Subcutaneous abdominal adipose tissue (tissue), 5 donors: ENCODE data around the gene PLIN1.

Source experiments
- H3K27ac ChIP-seq: one replicate; pipeline ENCODE4 v1.7.0; 2013; ENCODE audit warnings: low read depth, mild to moderate bottlenecking, inconsistent platforms, low read length, moderate library complexity
- H3K27me3 ChIP-seq, 5 donors: one replicate each; pipeline ENCODE4 v1.7.0; 2013; ENCODE audit warnings: low read length in 5 of 5, inconsistent platforms in 1 of 5; ENCODE audit not compliant: control insufficient read depth in 5 of 5, insufficient read depth in 4 of 5
- H3K36me3 ChIP-seq, 5 donors: one replicate each; pipeline ENCODE4 v1.7.0; 2013; ENCODE audit warnings: low read length in 5 of 5; ENCODE audit not compliant: control insufficient read depth in 5 of 5, insufficient read depth in 5 of 5
- H3K4me1 ChIP-seq, 5 donors: one replicate each; pipeline ENCODE4 v1.7.0; 2013; ENCODE audit warnings: low read length in 5 of 5, mild to moderate bottlenecking in 3 of 5, moderate library complexity in 1 of 5; ENCODE audit not compliant: control insufficient read depth in 5 of 5, insufficient read depth in 5 of 5
- H3K4me3 ChIP-seq, 5 donors: one replicate each; pipeline ENCODE4 v1.7.0; 2013; ENCODE audit warnings: low read length in 5 of 5, low read depth in 1 of 5
- H3K9ac ChIP-seq, 5 donors: one replicate each; pipeline ENCODE4 v1.7.0; 2013; ENCODE audit warnings: low read length in 5 of 5, mild to moderate bottlenecking in 4 of 5, moderate library complexity in 3 of 5
- H3K9me3 ChIP-seq, 5 donors: one replicate each; pipeline ENCODE4 v1.7.0; 2013; ENCODE audit warnings: low read length in 5 of 5; ENCODE audit not compliant: control insufficient read depth in 5 of 5
- donor health status: healthy.
- donor health status: healthy.
- donor health status: healthy.
- donor health status: healthy.
- donor health status: healthy.

The PLIN1 gene

GRCh38 chr15:89648106-89649012 lies 30.8 kb downstream of the PLIN1 start:
- H3K9ac ChIP-seq: no peak overlapping the region
- peaks cover 0 to 4% (median 0%) of the 10 kb centered on the region in 5 donors for H3K27me3 ChIP-seq
- no peak overlapping the region for H3K4me3 ChIP-seq
- H3K4me1 ChIP-seq: peaks cover 0 to 7% (median 4%) of the 10 kb centered on the region in 5 donors
- H3K27ac ChIP-seq: no peak overlapping the region
- H3K36me3 ChIP-seq: peaks cover 0 to 11% (median 7%) of the 10 kb centered on the region in 5 donors
- no peaks in the 10 kb centered on the region for H3K9me3 ChIP-seq

DNA sequence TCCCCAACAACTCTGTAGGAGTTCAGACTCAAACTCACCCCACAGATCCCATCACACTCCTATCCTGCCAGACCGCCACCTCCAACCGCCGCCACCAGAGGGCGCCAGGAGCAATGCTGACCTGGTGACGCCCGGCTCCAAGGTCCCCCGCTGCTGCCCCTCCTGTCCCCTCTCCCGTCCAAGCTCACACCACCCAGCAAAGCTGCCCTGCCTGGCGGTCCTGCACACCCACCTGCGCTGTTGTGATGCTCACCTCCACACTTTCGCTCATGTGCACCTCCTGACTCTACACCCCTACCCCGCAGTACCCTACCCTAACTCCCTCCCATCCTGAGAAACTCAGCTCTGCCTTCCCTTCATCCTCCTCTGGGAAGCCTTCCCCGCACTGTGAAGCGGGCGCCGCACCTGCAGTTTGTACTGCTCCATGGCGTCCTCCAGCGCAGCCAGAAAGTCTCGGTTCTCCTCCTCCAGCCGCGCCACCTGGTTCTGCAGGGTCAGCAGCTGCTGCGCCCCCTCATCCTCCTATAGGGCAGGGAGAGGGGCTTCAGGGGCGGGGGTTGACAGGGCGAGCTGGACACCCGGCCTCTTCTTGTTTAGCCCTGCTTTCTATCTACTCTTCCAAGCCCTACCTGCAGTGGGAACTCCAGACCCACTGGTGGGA lies 31.8 kb downstream of the PLIN1 start:
- Histone ChIP-seq H3K4me3 (peak overlapping the region in 1 of 5 donors; percentile 23), H3K36me3 (peaks cover 0 to 11% (median 8%) of the 10 kb centered on the region in 5 donors), H3K9ac (no peak overlapping the region), H3K4me1 (peaks cover 0 to 7% (median 4%) of the 10 kb centered on the region in 5 donors), H3K27me3 (no peaks in the 10 kb centered on the region), H3K9me3 (no peaks in the 10 kb centered on the region), H3K27ac (no peak overlapping the region)

DNA sequence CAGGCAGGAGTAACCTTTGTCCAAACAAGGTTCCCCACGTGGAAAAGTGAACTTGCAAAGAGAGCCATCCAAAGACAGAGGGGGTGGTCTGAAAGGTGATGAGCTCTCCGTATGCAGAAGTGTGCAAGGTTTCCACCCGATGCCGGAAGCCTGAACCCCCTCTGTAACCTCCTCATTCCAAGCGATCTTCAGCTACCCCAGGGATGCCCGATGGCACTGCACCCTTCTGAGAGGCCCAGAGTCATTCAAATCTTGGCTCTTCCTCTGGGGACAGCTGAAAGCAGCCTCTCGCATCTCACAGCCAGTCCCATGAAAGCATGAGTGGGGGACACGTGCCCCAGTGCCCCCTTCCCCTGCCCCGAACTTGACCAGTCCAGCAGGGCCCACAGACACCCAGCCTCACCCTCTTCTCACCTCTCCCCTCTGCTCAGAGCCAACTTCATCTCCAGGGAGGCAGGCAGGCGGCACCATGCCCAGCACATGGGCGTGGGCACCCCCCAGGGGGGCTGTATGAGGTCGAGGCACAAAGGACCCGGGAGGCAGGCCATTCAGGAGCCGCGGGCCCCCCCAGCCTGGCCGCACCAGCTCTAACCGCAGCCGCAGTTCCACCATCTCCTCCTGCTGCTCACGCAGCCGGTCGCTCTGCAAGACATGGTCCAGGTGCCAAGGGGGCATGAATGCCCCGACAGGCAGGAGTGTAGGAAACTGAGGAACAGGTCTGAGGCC lies 32.6 kb downstream of the PLIN1 start:
- no peak overlapping the region for H3K4me3 ChIP-seq
- H3K27me3 ChIP-seq: no peaks in the 10 kb centered on the region
- H3K27ac ChIP-seq: no peak overlapping the region

GRCh38 chr15:89645680-89646079 lies 33.5 kb downstream of the PLIN1 start:
- no peaks in the 10 kb centered on the region for H3K9me3 ChIP-seq
- H3K9ac ChIP-seq: no peak overlapping the region
- no peak overlapping the region for H3K4me3 ChIP-seq
- peaks cover 0 to 7% (median 4%) of the 10 kb centered on the region in 5 donors for H3K4me1 ChIP-seq
- H3K27me3 ChIP-seq: no peaks in the 10 kb centered on the region
- H3K36me3 ChIP-seq: peaks cover 0 to 25% (median 15%) of the 10 kb centered on the region in 5 donors
- H3K27ac ChIP-seq: no peak overlapping the region

More for the DNA sequence above, 32.6 kb downstream of the PLIN1 start:
- peaks cover 0 to 7% (median 4%) of the 10 kb centered on the region in 5 donors for H3K4me1 ChIP-seq
- peaks cover 0 to 17% (median 15%) of the 10 kb centered on the region in 5 donors for H3K36me3 ChIP-seq
- H3K9ac ChIP-seq: no peak overlapping the region
- no peaks in the 10 kb centered on the region for H3K9me3 ChIP-seq

GRCh38 chr15:89642106-89642505 lies 37.1 kb downstream of the PLIN1 start:
- Histone ChIP-seq H3K9me3 (no peaks in the 10 kb centered on the region), H3K4me3 (no peak overlapping the region), H3K36me3 (peaks cover 0 to 27% (median 15%) of the 10 kb centered on the region in 5 donors), H3K4me1 (peaks cover 0 to 3% (median under 1%) of the 10 kb centered on the region in 5 donors), H3K27ac (no peak overlapping the region), H3K9ac (no peak overlapping the region), H3K27me3 (no peaks in the 10 kb centered on the region)

GRCh38 chr15:89641053-89641452 lies 38.1 kb downstream of the PLIN1 start:
- Histone ChIP-seq H3K27me3 (no peaks in the 10 kb centered on the region), H3K9me3 (no peaks in the 10 kb centered on the region), H3K9ac (no peak overlapping the region), H3K27ac (no peak overlapping the region), H3K4me1 (no peaks in the 10 kb centered on the region), H3K4me3 (no peak overlapping the region), H3K36me3 (peaks cover 0 to 27% (median 13%) of the 10 kb centered on the region in 5 donors)

GRCh38 chr15:89640245-89640644 lies 38.9 kb downstream of the PLIN1 start:
- no peaks in the 10 kb centered on the region for H3K4me1 ChIP-seq
- no peaks in the 10 kb centered on the region for H3K27me3 ChIP-seq
- no peaks in the 10 kb centered on the region for H3K9me3 ChIP-seq
- H3K4me3 ChIP-seq: no peak overlapping the region
- no peak overlapping the region for H3K9ac ChIP-seq
- H3K36me3 ChIP-seq: peaks cover 0 to 24% (median 10%) of the 10 kb centered on the region in 5 donors
- H3K27ac ChIP-seq: no peak overlapping the region

DNA sequence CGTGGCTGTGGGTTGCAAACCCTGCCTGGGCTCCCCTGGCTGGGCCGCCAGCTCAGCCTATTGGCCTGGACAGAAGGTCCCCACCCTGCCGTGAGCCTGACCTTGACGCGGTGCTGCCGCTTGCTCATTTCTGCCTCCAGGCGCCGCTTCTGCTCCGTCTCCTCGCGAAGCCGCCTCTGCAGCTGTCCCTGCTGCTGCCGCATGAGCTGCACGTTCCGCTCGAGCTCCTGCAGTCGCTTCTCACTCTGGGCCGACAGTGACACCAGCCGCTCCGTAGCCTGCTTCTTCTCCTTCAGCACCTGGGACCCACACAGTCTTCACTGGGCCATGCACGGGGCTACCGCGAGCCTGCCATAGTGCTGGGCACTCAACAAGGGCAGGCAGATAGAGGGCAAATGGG lies 45.6 kb downstream of the PLIN1 start:
- no peak overlapping the region for H3K27ac ChIP-seq
- no peak overlapping the region for H3K4me3 ChIP-seq
- no peaks in the 10 kb centered on the region for H3K9me3 ChIP-seq
- H3K36me3 ChIP-seq: peaks cover 4 to 48% (median 45%) of the 10 kb centered on the region in 5 donors
- H3K4me1 ChIP-seq: no peaks in the 10 kb centered on the region
- H3K9ac ChIP-seq: no peak overlapping the region
- H3K27me3 ChIP-seq: no peaks in the 10 kb centered on the region

- Histone ChIP-seq H3K9ac (no peak overlapping the region), H3K4me1 (no peaks in the 10 kb centered on the region), H3K27me3 (no peaks in the 10 kb centered on the region), H3K36me3 (peaks cover 4 to 56% (median 52%) of the 10 kb centered on the region in 5 donors), H3K27ac (no peak overlapping the region), H3K9me3 (no peaks in the 10 kb centered on the region), H3K4me3 (no peak overlapping the region)
These were observed 46.4 kb downstream of the PLIN1 start for GRCh38 chr15:89632563-89633430.
